ENCODE measurements around the gene RAB4A. TPM values are rescaled to one million over a fixed set of nuclear protein-coding genes. Genes with fewer than 3 reads are reported as not detected.

RAB4A gene
- total and polyA plus RNA-seq, 2 of the 13 experiments (the other 11 are each of a cell fraction or from before 2014, with no cell fraction given), result 56.0 to 80.1 TPM

DNA sequence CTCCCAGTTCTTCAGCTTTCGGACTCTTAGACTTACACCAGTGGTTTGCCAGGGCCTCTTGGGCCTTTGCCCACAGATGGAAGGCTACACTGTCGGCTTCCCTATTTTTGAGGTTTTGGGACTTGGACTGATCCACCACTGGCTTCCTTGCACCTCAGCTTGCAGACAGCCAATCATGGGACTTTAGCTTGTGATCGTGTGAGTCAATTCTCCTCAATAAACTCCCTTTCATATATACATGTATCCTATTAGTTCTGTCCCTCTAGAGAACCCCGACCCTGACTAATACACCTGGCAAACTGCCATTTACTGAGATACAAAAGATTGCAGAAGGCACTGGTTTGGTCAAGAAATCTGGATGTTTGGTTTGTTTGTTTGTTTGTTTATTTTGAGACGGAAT lies 6.4 kb upstream of the RAB4A start:
- Histone ChIP-seq H3K36me3 (replicated peaks in 1 of 2; ENCODE audit: control insufficient read depth in 1 of 2, insufficient read depth in 2 of 2, low read length in 2 of 2) (0 out of 5 replicates have a peak, but pooled peaks cover 0 to 6% of the 10 kb centered on the region in 2 experiments), H3K9ac (ENCODE audit: insufficient read depth, low read depth, low read length) (no peak overlapping the region), H3K79me2 (ENCODE audit: insufficient read depth, low read length) (peaks cover 3% of the 10 kb centered on the region), H4K20me1 (ENCODE audit: insufficient read depth, low read length) (no peaks in the 10 kb centered on the region), H3K27ac (ENCODE audit: extremely low read length, insufficient read depth, low read length) (no peak overlapping the region), H2AFZ (ENCODE audit: low read length) (no peak overlapping the region), H3K4me1 (ENCODE audit: insufficient read depth, low read length) (peaks cover 15% of the 10 kb centered on the region), H3K4me3 (replicated peaks in 1 of 3; ENCODE audit: insufficient read depth in 1 of 3, low read depth in 2 of 3, low read length in 3 of 3) (no peak overlapping the region), H3K27me3 (ENCODE audit: control insufficient read depth in 1 of 2, insufficient read depth in 2 of 2, low read length in 2 of 2) (no peaks in the 10 kb centered on the region), H3K9me3 (ENCODE audit: low read length) (peaks cover 9% of the 10 kb centered on the region), H3K4me2 (ENCODE audit: low read depth, low read length) (no peak overlapping the region)
- TF ChIP-seq ZNF121 (CRISPR knock-in tag; IDR thresholded peaks at IDR 0.05) (no peak), TOPORS (CRISPR knock-in tag; IDR thresholded peaks at IDR 0.05) (no peak)
- TF ChIP-seq, protein P1, sequence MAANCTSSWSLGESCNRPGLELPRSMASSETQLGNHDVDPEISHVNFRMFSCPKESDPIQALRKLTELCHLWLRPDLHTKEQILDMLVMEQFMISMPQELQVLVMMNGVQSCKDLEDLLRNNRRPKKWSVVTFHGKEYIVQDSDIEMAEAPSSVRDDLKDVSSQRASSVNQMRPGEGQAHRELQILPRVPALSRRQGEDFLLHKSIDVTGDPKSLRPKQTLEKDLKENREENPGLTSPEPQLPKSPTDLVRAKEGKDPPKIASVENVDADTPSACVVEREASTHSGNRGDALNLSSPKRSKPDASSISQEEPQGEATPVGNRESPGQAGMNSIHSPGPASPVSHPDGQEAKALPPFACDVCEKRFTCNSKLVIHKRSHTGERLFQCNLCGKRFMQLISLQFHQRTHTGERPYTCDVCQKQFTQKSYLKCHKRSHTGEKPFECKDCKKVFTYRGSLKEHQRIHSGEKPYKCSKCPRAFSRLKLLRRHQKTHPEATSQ (CRISPR knock-in tag; IDR thresholded peaks at IDR 0.05; ENCODE audit: borderline replicate concordance), result no peak
- in situ Hi-C loops (cut with HindIII; ENCODE audit: extremely low pct_ligation_motif_present, low pct_unique_long_range_greater_than_20kb) (no loop called here), intact Hi-C loops (cut with micrococcal nuclease; ENCODE audit: unreplicated experiment) (no loop called here)
- POLR2A ChIA-PET, result no interaction called here
- DNase-seq (ENCODE audit: low spot score), result no peak
- ATAC-seq, result no peak
- no TSS peak for BruUV-seq (replicated peaks)
- WGBS (ENCODE audit: low lambda C conversion rate), result 83% methylated on average over 5 of the region's 5 CpGs
- CTCF ChIA-PET (ENCODE audit: low intra/inter-chr PET ratio, low total read pairs), result no interaction called here
- FAIRE-seq, result no peak

DNA sequence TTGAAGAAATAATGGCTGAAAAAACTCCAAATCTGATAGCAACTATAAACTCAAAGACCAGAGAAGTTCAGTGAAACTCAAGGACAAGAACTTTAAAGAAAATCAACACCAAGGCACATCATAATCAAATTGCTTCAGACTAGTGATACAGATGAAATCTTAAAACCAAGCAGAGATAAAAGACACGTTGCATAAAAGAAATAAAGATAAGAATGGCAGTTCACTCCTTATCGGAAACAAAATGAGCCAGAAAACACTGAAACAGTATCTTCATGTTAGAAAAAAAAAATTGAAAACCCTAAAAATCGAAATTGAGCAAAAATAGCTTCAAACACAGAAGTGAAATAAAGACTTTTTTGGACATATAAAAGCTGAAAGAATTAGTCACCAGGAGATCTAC lies 4.6 kb upstream of the RAB4A start:
- ChIA-PET CTCF (ENCODE audit: low intra/inter-chr PET ratio, low total read pairs) (no interaction called here), POLR2A (no interaction called here)
- H3K4me3 ChIP-seq (replicated peaks in 1 of 3; ENCODE audit: insufficient read depth in 1 of 3, low read depth in 2 of 3, low read length in 3 of 3), result no peak overlapping the region
- no peak overlapping the region for H3K27ac ChIP-seq (ENCODE audit: extremely low read length, insufficient read depth, low read length)
- intact Hi-C loops (cut with micrococcal nuclease; ENCODE audit: unreplicated experiment), result no loop called here
- BruUV-seq (replicated peaks), result no TSS peak
- peaks cover 8% of the 10 kb centered on the region for H3K79me2 ChIP-seq (ENCODE audit: insufficient read depth, low read length)
- H4K20me1 ChIP-seq (ENCODE audit: insufficient read depth, low read length), result no peaks in the 10 kb centered on the region
- H3K4me2 ChIP-seq (ENCODE audit: low read depth, low read length), result no peak overlapping the region
- FAIRE-seq (no peak), ATAC-seq (no peak), DNase-seq (ENCODE audit: low spot score) (no peak)
- in situ Hi-C loops (cut with HindIII; ENCODE audit: extremely low pct_ligation_motif_present, low pct_unique_long_range_greater_than_20kb), result no loop called here
- peaks cover 9% of the 10 kb centered on the region for H3K9me3 ChIP-seq (ENCODE audit: low read length)
- no peak overlapping the region for H3K9ac ChIP-seq (ENCODE audit: insufficient read depth, low read depth, low read length)
- WGBS (ENCODE audit: low lambda C conversion rate), result 78% methylated on average over 3 of the region's 3 CpGs
- no peaks in the 10 kb centered on the region for H3K27me3 ChIP-seq (ENCODE audit: control insufficient read depth in 1 of 2, insufficient read depth in 2 of 2, low read length in 2 of 2)
- no peak overlapping the region for H2AFZ ChIP-seq (ENCODE audit: low read length)
- 0 out of 5 replicates have a peak, but pooled peaks cover 0 to 6% of the 10 kb centered on the region in 2 experiments for H3K36me3 ChIP-seq (replicated peaks in 1 of 2; ENCODE audit: control insufficient read depth in 1 of 2, insufficient read depth in 2 of 2, low read length in 2 of 2)
- peaks cover 17% of the 10 kb centered on the region for H3K4me1 ChIP-seq (ENCODE audit: insufficient read depth, low read length)
- TF ChIP-seq ONECUT2 (CRISPR knock-in tag; IDR thresholded peaks at IDR 0.05) (no peak), HNRNPK (IDR thresholded peaks at IDR 0.05; ENCODE audit: low read depth, low read length, poor library complexity, severe bottlenecking) (no peak), HOXA5 (CRISPR knock-in tag; IDR thresholded peaks at IDR 0.05) (no peak), ATAD3A (CRISPR knock-in tag; IDR thresholded peaks at IDR 0.05) (no peak), SP4 (CRISPR knock-in tag; IDR thresholded peaks at IDR 0.05) (no peak), ZFYVE20 (CRISPR knock-in tag; IDR thresholded peaks at IDR 0.05; ENCODE audit: borderline replicate concordance, low read depth) (no peak), FOXJ3 (CRISPR knock-in tag; IDR thresholded peaks at IDR 0.05; ENCODE audit: borderline replicate concordance) (no peak), ZNF614 (CRISPR knock-in tag; IDR thresholded peaks at IDR 0.05; ENCODE audit: borderline replicate concordance) (no peak)
- TF ChIP-seq, protein P2, sequence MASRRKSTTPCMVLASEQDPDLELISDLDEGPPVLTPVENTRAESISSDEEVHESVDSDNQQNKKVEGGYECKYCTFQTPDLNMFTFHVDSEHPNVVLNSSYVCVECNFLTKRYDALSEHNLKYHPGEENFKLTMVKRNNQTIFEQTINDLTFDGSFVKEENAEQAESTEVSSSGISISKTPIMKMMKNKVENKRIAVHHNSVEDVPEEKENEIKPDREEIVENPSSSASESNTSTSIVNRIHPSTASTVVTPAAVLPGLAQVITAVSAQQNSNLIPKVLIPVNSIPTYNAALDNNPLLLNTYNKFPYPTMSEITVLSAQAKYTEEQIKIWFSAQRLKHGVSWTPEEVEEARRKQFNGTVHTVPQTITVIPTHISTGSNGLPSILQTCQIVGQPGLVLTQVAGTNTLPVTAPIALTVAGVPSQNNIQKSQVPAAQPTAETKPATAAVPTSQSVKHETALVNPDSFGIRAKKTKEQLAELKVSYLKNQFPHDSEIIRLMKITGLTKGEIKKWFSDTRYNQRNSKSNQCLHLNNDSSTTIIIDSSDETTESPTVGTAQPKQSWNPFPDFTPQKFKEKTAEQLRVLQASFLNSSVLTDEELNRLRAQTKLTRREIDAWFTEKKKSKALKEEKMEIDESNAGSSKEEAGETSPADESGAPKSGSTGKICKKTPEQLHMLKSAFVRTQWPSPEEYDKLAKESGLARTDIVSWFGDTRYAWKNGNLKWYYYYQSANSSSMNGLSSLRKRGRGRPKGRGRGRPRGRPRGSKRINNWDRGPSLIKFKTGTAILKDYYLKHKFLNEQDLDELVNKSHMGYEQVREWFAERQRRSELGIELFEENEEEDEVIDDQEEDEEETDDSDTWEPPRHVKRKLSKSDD (CRISPR knock-in tag; IDR thresholded peaks at IDR 0.05; ENCODE audit: low read depth), result no peak
- TF ChIP-seq, protein P3, sequence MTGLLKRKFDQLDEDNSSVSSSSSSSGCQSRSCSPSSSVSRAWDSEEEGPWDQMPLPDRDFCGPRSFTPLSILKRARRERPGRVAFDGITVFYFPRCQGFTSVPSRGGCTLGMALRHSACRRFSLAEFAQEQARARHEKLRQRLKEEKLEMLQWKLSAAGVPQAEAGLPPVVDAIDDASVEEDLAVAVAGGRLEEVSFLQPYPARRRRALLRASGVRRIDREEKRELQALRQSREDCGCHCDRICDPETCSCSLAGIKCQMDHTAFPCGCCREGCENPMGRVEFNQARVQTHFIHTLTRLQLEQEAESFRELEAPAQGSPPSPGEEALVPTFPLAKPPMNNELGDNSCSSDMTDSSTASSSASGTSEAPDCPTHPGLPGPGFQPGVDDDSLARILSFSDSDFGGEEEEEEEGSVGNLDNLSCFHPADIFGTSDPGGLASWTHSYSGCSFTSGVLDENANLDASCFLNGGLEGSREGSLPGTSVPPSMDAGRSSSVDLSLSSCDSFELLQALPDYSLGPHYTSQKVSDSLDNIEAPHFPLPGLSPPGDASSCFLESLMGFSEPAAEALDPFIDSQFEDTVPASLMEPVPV (CRISPR knock-in tag; IDR thresholded peaks at IDR 0.05), result no peak

All from HepG2 (cell line).